Measurements from ENCODE around the gene CFAP221. TPM values are rescaled to one million over a fixed set of nuclear protein-coding genes. Genes with fewer than 3 reads are reported as not detected.

The CFAP221 gene
- total RNA-seq, 1 donor = not detected

- DNase-seq (ENCODE audit: low read depth) = no peak
- TF ChIP-seq CTCF (IDR thresholded peaks at IDR 0.05; ENCODE audit: insufficient read depth, low read length) = no peak
- no peak overlapping the region for H3K4me3 ChIP-seq (ENCODE audit: low read depth, low read length)
Measured at GRCh38 chr2:119513832-119514231, 30.4 kb upstream of the CFAP221 start.

GRCh38 chr2:119516121-119516520 is 28.1 kb upstream of the CFAP221 start:
- no peak for DNase-seq (ENCODE audit: low read depth)
- H3K4me3 ChIP-seq (ENCODE audit: low read depth, low read length) = no peak overlapping the region
- TF ChIP-seq CTCF (IDR thresholded peaks at IDR 0.05; ENCODE audit: insufficient read depth, low read length) = no peak

GRCh38 chr2:119517433-119517832 is 26.8 kb upstream of the CFAP221 start:
- peak; percentile 70 for TF ChIP-seq CTCF (IDR thresholded peaks at IDR 0.05; ENCODE audit: insufficient read depth, low read length)
- H3K4me3 ChIP-seq (ENCODE audit: low read depth, low read length) = no peak overlapping the region
- peak; percentile 31 for DNase-seq (ENCODE audit: low read depth)

GRCh38 chr2:119518401-119519056 is 25.7 kb upstream of the CFAP221 start:
- H3K4me3 ChIP-seq (ENCODE audit: low read depth, low read length) = no peak overlapping the region
- DNase-seq (ENCODE audit: low read depth) = no peak
- no peak for TF ChIP-seq CTCF (IDR thresholded peaks at IDR 0.05; ENCODE audit: insufficient read depth, low read length)

GRCh38 chr2:119519057-119519408 is 25.2 kb upstream of the CFAP221 start:
- H3K4me3 ChIP-seq (ENCODE audit: low read depth, low read length) = no peak overlapping the region
- TF ChIP-seq CTCF (IDR thresholded peaks at IDR 0.05; ENCODE audit: insufficient read depth, low read length) = no peak
- no peak for DNase-seq (ENCODE audit: low read depth)

GRCh38 chr2:119520696-119521432 is 23.4 kb upstream of the CFAP221 start:
- no peak for DNase-seq (ENCODE audit: low read depth)
- H3K4me3 ChIP-seq (ENCODE audit: low read depth, low read length) = no peak overlapping the region
- no peak for TF ChIP-seq CTCF (IDR thresholded peaks at IDR 0.05; ENCODE audit: insufficient read depth, low read length)
